ENCODE measurements around the gene PTPRM. TPM values are rescaled to one million over a fixed set of nuclear protein-coding genes. Genes with fewer than 3 reads are reported as not detected.

Gene PTPRM
- total RNA-seq, 1 experiment from 2014 or later = not detected

- BruUV-seq (replicated peaks) = no TSS peak
- no peak overlapping the region for H3K4me3 ChIP-seq (ENCODE audit: low read depth, low read length, poor library complexity, severe bottlenecking)
- H3K4me1 ChIP-seq (ENCODE audit: insufficient read depth, low read length, poor library complexity, severe bottlenecking) = no peaks in the 10 kb centered on the region
- TF ChIP-seq CTCF (conservative IDR thresholded peaks at IDR 0.05; ENCODE audit: low read depth, low read length) = no peak
- TF ChIP-seq EZH2 (IDR thresholded peaks at IDR 0.05; ENCODE audit: borderline replicate concordance, low read depth, low read length, poor library complexity, severe bottlenecking) = no peak
- POLR2A ChIA-PET (ENCODE audit: low non-redundant PET) = no interaction called here
- intact Hi-C loops (cut with micrococcal nuclease; ENCODE audit: unreplicated experiment) = no loop called here
- H3K27ac ChIP-seq (ENCODE audit: low read depth, low read length, poor library complexity, severe bottlenecking) = no peak overlapping the region
- no peaks in the 10 kb centered on the region for H3K36me3 ChIP-seq (ENCODE audit: insufficient read depth, low read length, poor library complexity, severe bottlenecking)
- CTCF ChIA-PET = no interaction called here
- DNase-seq (ENCODE audit: low spot score) = no peak
- H3K27me3 ChIP-seq (replicated peaks; ENCODE audit: insufficient read depth, low read depth, low read length, poor library complexity) = no peaks in the 10 kb centered on the region
- H3K9me3 ChIP-seq (ENCODE audit: low read depth, low read length, poor library complexity, severe bottlenecking) = peaks cover 27% of the 10 kb centered on the region
Measured at GRCh38 chr18:7661207-7661606, 94.1 kb downstream of the PTPRM start.

DNA sequence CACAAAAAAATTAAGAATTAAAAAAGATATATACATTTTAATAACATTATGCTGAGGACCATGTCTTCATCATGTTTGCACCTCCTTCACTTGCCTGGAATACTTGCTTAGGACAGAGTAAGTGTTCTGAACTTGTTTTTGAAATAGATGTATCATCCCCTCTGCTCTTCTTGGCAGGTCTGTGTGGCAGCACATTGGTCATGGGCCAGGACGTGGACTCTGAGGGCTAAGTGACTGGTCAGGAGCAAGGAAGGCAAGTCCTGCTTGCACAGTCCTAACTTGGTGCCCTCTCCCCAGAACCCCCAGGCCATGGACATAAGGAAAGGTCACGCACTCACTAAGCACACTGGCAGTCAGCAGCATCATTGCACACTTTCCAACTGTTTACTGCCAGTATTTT, 95.8 kb downstream of the PTPRM start:
- ChIA-PET POLR2A (ENCODE audit: low non-redundant PET) (no interaction called here), CTCF (no interaction called here)
- no peak for DNase-seq (ENCODE audit: low spot score)
- Histone ChIP-seq H3K4me3 (ENCODE audit: low read depth, low read length, poor library complexity, severe bottlenecking) (no peak overlapping the region), H3K27me3 (replicated peaks; ENCODE audit: insufficient read depth, low read depth, low read length, poor library complexity) (no peaks in the 10 kb centered on the region), H3K36me3 (ENCODE audit: insufficient read depth, low read length, poor library complexity, severe bottlenecking) (no peaks in the 10 kb centered on the region), H3K27ac (ENCODE audit: low read depth, low read length, poor library complexity, severe bottlenecking) (no peak overlapping the region), H3K9me3 (ENCODE audit: low read depth, low read length, poor library complexity, severe bottlenecking) (peaks cover 31% of the 10 kb centered on the region), H3K4me1 (ENCODE audit: insufficient read depth, low read length, poor library complexity, severe bottlenecking) (no peaks in the 10 kb centered on the region)
- no peak for TF ChIP-seq CTCF (conservative IDR thresholded peaks at IDR 0.05; ENCODE audit: low read depth, low read length)
- no peak for TF ChIP-seq EZH2 (IDR thresholded peaks at IDR 0.05; ENCODE audit: borderline replicate concordance, low read depth, low read length, poor library complexity, severe bottlenecking)
- no TSS peak for BruUV-seq (replicated peaks)
- intact Hi-C loops (cut with micrococcal nuclease; ENCODE audit: unreplicated experiment) = no loop called here

- Histone ChIP-seq H3K4me3 (ENCODE audit: low read depth, low read length, poor library complexity, severe bottlenecking) (no peak overlapping the region), H3K27me3 (replicated peaks; ENCODE audit: insufficient read depth, low read depth, low read length, poor library complexity) (no peaks in the 10 kb centered on the region), H3K36me3 (ENCODE audit: insufficient read depth, low read length, poor library complexity, severe bottlenecking) (no peaks in the 10 kb centered on the region), H3K27ac (ENCODE audit: low read depth, low read length, poor library complexity, severe bottlenecking) (no peak overlapping the region), H3K9me3 (ENCODE audit: low read depth, low read length, poor library complexity, severe bottlenecking) (peaks cover 34% of the 10 kb centered on the region), H3K4me1 (ENCODE audit: insufficient read depth, low read length, poor library complexity, severe bottlenecking) (no peaks in the 10 kb centered on the region)
- TF ChIP-seq CTCF (conservative IDR thresholded peaks at IDR 0.05; ENCODE audit: low read depth, low read length) (no peak), EZH2 (IDR thresholded peaks at IDR 0.05; ENCODE audit: borderline replicate concordance, low read depth, low read length, poor library complexity, severe bottlenecking) (no peak)
- intact Hi-C loops (cut with micrococcal nuclease; ENCODE audit: unreplicated experiment) = no loop called here
- ChIA-PET CTCF (no interaction called here), POLR2A (ENCODE audit: low non-redundant PET) (no interaction called here)
- no peak for DNase-seq (ENCODE audit: low spot score)
- no TSS peak for BruUV-seq (replicated peaks)
Measured at GRCh38 chr18:7663366-7664312, 96.5 kb downstream of the PTPRM start.
